Uterus (tissue), 4 donors: ENCODE measurements around the gene DISP3. TPM values are rescaled to one million over a fixed set of nuclear protein-coding genes. Genes with fewer than 3 reads are reported as not detected.

Experiments
- DNase-seq, 2 donors: peaks; one replicate each; pipeline ENCODE4 v3.0.0-alpha.2; 2019 to 2020
- H3K27ac ChIP-seq, 2 donors: fragments of 200-600 bp; sonication (generic); 1 replicate in 1 of 2; 2 replicates in 1 of 2; pipeline ENCODE4 v1.5.1; 2016 to 2018
- H3K27me3 ChIP-seq, 2 donors: fragments of 200-600 bp; sonication (generic); one replicate each; pipeline ENCODE4 v1.5.1; 2018 to 2019; ENCODE audit warnings: control low read depth in 1 of 2
- H3K36me3 ChIP-seq, 2 donors: fragments of 200-600 bp; sonication (generic); one replicate each; pipeline ENCODE4 v1.5.1; 2019; ENCODE audit warnings: control low read depth in 1 of 2
- H3K4me1 ChIP-seq, 2 donors: fragments of 200-600 bp; sonication (generic); one replicate each; pipeline ENCODE4 v1.5.1; 2018 to 2019; ENCODE audit warnings: control low read depth in 1 of 2
- H3K4me3 ChIP-seq, 2 donors: fragments of 200-600 bp; sonication (generic); 1 replicate in 1 of 2; 2 replicates in 1 of 2; pipeline ENCODE4 v1.5.1; 2018 to 2019; ENCODE audit warnings: mild to moderate bottlenecking in 1 of 2
- H3K9me3 ChIP-seq, 2 donors: fragments of 200-600 bp; sonication (generic); one replicate each; pipeline ENCODE4 v1.5.1; 2019; ENCODE audit warnings: control low read depth in 1 of 2
- CTCF ChIP-seq, 4 experiments: fragments of 200-600 bp in 2 of 4; fragments of 450-650 bp in 2 of 4; sonication (generic) in 2 of 4; IDR thresholded peaks; one replicate each; pipeline ENCODE4 v1.5.1; 2016 to 2019; ENCODE audit warnings: antibody characterized with exemption in 4 of 4, mild to moderate bottlenecking in 2 of 4, moderate library complexity in 1 of 4
- POLR2A ChIP-seq, 2 donors: fragments of 450-650 bp; IDR thresholded peaks; one replicate each; pipeline ENCODE4 v1.6.1; 2016; ENCODE audit warnings: antibody characterized with exemption in 2 of 2, mild to moderate bottlenecking in 1 of 2, moderate library complexity in 1 of 2
- intact Hi-C: fragments of 100-400 bp; cut with DNase I; formaldehyde crosslinking; loops from one replicate; pipeline ENCODE4 v1.15.1; 2023; ENCODE audit warnings: low total_unique reads
- total RNA-seq, 4 donors: library from RNA; depleted of rRNA in 3 of 4; stranded (reverse); fragments of >200 nt in 3 of 4; gene quantifications; one replicate each; pipeline versions ENCODE4 v1.1.0 to v1.2.4, GENCODE V29; 2014 to 2023
- donor health status: DM: yes; HTN: yes; CAD: no.

DISP3 gene
- total RNA-seq, 4 donors from 2014 or later = 0.09 to 0.90 TPM; not detected in 2

GRCh38 chr1:11561740-11562139 is 82.8 kb downstream of the DISP3 start:
- Histone ChIP-seq H3K9me3 (no peaks in the 10 kb centered on the region), H3K4me3 (no peak overlapping the region), H3K27ac (no peak overlapping the region), H3K4me1 (no peaks in the 10 kb centered on the region), H3K36me3 (no peaks in the 10 kb centered on the region), H3K27me3 (peaks cover 0 to 4% of the 10 kb centered on the region in 2 donors)
- intact Hi-C loops = no loop called here
- DNase-seq = no peak
- TF ChIP-seq CTCF (IDR thresholded peaks at IDR 0.05) (no peak), POLR2A (IDR thresholded peaks at IDR 0.05) (no peak)

- no peaks in the 10 kb centered on the region for H3K9me3 ChIP-seq
- no peak overlapping the region for H3K4me3 ChIP-seq
- intact Hi-C loops = no loop called here
- no peaks in the 10 kb centered on the region for H3K4me1 ChIP-seq
- H3K36me3 ChIP-seq = no peaks in the 10 kb centered on the region
- TF ChIP-seq CTCF (IDR thresholded peaks at IDR 0.05) = no peak
- TF ChIP-seq POLR2A (IDR thresholded peaks at IDR 0.05) = no peak
- no peak overlapping the region for H3K27ac ChIP-seq
- no peak for DNase-seq
- H3K27me3 ChIP-seq = peaks cover 0 to 4% of the 10 kb centered on the region in 2 donors
Measured at GRCh38 chr1:11562664-11563063, 83.7 kb downstream of the DISP3 start.

GRCh38 chr1:11563560-11564069 is 84.7 kb downstream of the DISP3 start:
- no peaks in the 10 kb centered on the region for H3K36me3 ChIP-seq
- no peak overlapping the region for H3K4me3 ChIP-seq
- intact Hi-C loops = no loop called here
- no peak overlapping the region for H3K27ac ChIP-seq
- H3K4me1 ChIP-seq = no peaks in the 10 kb centered on the region
- H3K27me3 ChIP-seq = peaks cover 0 to 4% of the 10 kb centered on the region in 2 donors
- no peak for TF ChIP-seq CTCF (IDR thresholded peaks at IDR 0.05)
- TF ChIP-seq POLR2A (IDR thresholded peaks at IDR 0.05) = no peak
- no peaks in the 10 kb centered on the region for H3K9me3 ChIP-seq
- no peak for DNase-seq

GRCh38 chr1:11564237-11564636 is 85.3 kb downstream of the DISP3 start:
- Histone ChIP-seq H3K36me3 (no peaks in the 10 kb centered on the region), H3K27me3 (peaks cover 0 to 4% of the 10 kb centered on the region in 2 donors), H3K9me3 (no peaks in the 10 kb centered on the region), H3K4me1 (no peaks in the 10 kb centered on the region), H3K4me3 (no peak overlapping the region), H3K27ac (no peak overlapping the region)
- no peak for DNase-seq
- TF ChIP-seq POLR2A (IDR thresholded peaks at IDR 0.05) (no peak), CTCF (IDR thresholded peaks at IDR 0.05) (no peak)
- intact Hi-C loops = no loop called here

GRCh38 chr1:11566042-11566850 is 87.3 kb downstream of the DISP3 start:
- DNase-seq = no peak
- no peaks in the 10 kb centered on the region for H3K36me3 ChIP-seq
- H3K4me1 ChIP-seq = no peaks in the 10 kb centered on the region
- H3K9me3 ChIP-seq = no peaks in the 10 kb centered on the region
- no peaks in the 10 kb centered on the region for H3K27me3 ChIP-seq
- TF ChIP-seq CTCF (IDR thresholded peaks at IDR 0.05) = no peak
- no peak for TF ChIP-seq POLR2A (IDR thresholded peaks at IDR 0.05)
- H3K4me3 ChIP-seq = no peak overlapping the region
- intact Hi-C loops = no loop called here
- no peak overlapping the region for H3K27ac ChIP-seq
